Endothelial cell of hepatic sinusoid (primary cell): ENCODE results near the gene ACY1.

ENCODE experiments used
- in situ Hi-C: cut with HindIII; loops from 2 replicates; pipeline ENCODE4 v1.10.0; 2017; ENCODE audit warnings: low sequenced_read_pairs

Gene ACY1

DNA sequence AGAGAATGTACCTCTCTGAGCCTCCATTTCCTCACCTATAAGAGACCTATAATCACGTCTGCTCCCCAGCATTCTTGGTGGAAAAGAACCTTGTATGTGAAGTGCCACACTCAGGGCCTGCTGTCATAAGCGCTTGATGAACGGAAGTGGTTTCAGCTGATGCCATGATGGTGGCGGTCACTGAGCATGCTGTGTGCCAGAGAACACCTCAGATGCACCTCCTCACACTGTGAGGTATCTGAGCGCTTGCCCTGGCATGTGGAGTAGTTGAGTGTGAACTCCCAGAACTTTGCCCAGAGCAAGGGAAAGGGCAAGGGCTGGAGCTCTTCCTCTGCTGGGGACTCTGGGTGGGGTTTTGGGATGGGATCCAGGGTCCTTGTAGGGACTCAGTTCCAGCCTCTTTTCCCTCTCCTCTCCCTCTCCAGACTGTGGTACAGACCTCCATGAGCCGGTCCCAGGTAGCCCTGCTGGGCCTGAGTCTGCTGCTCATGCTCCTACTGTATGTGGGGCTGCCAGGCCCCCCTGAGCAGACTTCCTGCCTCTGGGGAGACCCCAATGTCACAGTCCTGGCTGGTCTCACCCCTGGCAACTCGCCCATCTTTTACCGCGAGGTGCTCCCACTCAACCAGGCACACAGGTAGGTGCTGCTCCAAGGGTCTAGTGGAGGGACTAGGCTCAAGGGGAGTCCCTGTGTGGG, 5.7 kb upstream of the ACY1 start:
- in situ Hi-C loops = no loop called here

GRCh38 chr3:51978143-51978502, 5.2 kb upstream of the ACY1 start:
- in situ Hi-C loops = no loop called here

- in situ Hi-C loops = no loop called here
These were observed 3.1 kb upstream of the ACY1 start for GRCh38 chr3:51980253-51980652.

GRCh38 chr3:51982352-51982837, 940 bp upstream of the ACY1 start:
- in situ Hi-C loops = no loop called here

GRCh38 chr3:51983578-51984268, 388 bp downstream of the ACY1 start:
- in situ Hi-C loops = no loop called here

DNA sequence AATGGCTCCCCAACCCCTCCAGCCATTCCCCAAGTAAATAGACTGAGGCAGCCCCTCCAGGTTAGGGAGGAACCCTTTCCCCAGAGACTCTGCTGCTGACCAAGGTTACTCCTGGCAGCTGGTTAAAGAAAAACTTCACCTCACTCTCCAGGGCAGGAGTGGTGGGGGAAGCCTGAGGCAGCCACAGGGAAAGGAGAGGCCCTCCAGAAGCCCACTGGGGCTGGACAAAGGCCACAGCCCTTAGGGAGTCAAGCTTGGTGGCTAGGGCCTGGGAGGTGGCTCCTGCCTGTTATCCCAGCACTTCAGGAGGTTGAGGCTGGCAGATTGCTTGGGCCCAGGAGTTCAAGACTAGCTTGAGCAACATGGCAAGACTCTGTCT, 923 bp downstream of the ACY1 start:
- in situ Hi-C loops = no loop called here

GRCh38 chr3:51985063-51985462, 1.7 kb downstream of the ACY1 start:
- in situ Hi-C loops = no loop called here

DNA sequence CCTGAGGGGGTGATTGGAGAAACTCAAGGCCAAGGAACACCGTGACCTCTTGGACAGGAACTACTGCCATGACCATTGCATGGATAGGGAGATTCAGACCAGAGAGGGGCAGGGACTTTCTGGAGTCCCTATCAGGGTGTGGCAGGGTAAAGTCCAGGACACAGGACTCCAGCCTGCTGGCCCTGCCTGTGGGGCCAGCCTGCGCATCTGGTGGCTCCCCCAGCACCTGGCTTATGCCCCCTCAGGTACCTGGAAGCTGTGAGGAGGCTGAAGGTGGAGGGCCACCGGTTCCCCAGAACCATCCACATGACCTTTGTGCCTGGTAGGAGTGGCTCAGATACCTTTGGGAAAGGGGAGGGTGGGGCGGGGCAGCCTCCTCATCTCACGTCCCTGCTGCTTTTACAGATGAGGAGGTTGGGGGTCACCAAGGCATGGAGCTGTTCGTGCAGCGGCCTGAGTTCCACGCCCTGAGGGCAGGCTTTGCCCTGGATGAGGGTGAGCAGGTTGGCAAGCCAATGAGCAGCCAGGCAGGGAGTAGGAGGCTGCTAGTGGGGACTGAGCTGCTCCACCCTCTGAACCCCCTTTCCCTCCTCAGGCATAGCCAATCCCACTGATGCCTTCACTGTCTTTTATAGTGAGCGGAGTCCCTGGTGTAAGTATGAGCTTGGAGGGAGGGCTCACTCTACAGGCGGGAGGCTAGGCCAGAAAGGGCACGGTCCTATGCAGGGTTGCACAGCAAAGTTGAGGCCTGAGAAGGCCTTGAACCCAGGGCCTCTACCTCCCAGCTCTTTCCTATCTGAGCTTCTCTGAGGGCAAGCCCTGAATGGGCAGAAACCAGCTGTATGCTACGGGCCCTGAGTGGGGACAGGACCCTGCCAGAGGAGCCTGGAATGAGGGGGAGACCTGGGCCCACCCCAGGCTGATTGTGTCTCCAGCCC, 2.9 kb downstream of the ACY1 start:
- in situ Hi-C loops = no loop called here

- in situ Hi-C loops = no loop called here
These were observed 4.2 kb downstream of the ACY1 start for GRCh38 chr3:51987568-51987967.

GRCh38 chr3:51988286-51989146, 5.2 kb downstream of the ACY1 start:
- in situ Hi-C loops = no loop called here

DNA sequence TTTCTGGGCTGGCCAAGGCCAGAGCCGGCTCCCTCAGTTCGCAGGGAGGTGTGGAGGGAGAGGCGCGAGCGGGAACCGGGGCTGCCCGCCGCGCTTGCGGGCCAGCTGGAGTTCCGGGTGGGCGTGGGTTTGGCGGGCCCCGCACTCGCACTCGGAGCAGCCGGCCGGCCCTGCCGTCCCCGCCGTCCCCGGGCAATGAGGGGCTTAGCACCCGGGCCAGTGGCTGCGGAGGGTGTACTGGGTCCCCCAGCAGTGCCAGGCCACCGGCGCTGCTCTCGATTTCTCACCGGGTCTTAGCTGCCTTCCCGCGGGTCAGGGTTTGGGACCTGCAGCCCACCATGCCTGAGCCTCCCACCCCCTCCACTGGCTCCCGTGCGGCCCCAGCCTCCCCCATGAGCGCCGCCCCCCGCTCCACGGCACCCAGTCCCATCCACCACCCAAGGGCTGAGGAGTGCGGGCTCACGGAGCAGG, 7.2 kb downstream of the ACY1 start:
- in situ Hi-C loops = loop anchor here (5.0 to 10.0 kb wide), 4 partner anchors 46 to 414 kb away; partner anchors contain the start of genes PARP3 and RRP9

DNA sequence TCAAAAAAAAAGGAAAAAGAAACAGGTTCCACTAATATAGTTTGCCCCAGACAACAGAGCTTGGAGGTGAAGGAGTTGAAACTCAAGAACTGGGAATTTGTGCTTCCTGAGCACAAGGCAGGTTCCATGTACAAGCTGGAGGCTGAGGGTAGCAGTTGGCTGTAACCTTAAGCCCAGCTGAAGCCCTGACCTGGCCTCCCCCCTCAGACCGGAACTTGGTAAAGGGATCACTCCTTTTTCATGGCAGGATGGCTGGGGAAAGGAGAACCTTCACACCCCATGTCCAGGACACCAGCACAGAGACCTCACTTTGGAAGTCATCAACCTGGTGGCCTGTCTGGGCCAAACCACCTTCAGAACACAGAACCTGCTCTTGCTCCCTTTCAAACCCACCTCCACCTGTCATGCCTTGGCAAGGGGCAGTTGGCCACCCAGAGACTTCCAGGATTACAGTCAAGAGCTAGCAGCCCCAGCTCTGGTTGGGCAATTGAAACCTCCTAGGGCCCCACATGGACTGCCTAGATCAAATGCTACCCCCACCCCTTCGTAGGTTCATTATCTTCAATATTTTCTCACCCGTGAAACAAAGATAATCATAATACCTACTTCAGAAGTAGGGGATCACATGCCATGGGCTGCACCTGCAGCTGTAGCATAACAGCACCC, 8.8 kb downstream of the ACY1 start:
- in situ Hi-C loops = loop anchor here (5.0 to 10.0 kb wide), 4 partner anchors 47 to 413 kb away; partner anchors contain the start of genes PARP3 and RRP9

GRCh38 chr3:51993657-51994056, 10.3 kb downstream of the ACY1 start:
- in situ Hi-C loops = loop anchor here (5.0 to 10.0 kb wide), 4 partner anchors 49 to 411 kb away; partner anchors contain the start of genes PARP3 and RRP9

GRCh38 chr3:51994530-51994929, 11.2 kb downstream of the ACY1 start:
- in situ Hi-C loops = loop anchor here (5.0 to 10.0 kb wide), 4 partner anchors 50 to 410 kb away; partner anchors contain the start of genes PARP3 and RRP9

GRCh38 chr3:51995346-51996163, 12.2 kb downstream of the ACY1 start, which contains the start of gene RPL29:
Gene RPL29 (minus strand): TSS chr3:51995895. CDS start chr3:51995461, 434 bp downstream.
- in situ Hi-C loops = loop anchor here (5.0 to 10.0 kb wide), 3 partner anchors 51 to 409 kb away; partner anchors contain the start of genes PARP3 and RRP9

DNA sequence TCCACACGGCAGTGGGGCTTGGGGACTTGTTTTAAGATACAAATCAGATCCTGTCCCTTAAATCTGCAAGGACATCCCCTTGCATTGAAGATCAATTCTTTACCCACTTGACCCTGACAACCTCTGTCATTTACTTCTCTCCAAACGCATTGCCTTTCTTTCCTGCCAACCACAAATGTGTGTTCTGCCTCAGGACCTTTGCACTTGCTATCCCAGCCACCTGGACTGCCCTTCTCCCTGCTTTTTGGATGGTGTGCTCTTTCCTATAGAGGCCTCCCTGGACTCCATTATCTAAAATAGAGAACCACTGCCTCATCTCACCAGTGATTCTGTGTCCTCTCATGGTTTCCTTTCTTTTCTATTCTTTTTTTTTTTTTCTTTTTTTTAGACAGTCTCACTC, 13.8 kb downstream of the ACY1 start:
- in situ Hi-C loops = loop anchor here (5.0 to 10.0 kb wide), 3 partner anchors 50 to 408 kb away; partner anchors contain the start of genes PARP3 and RRP9

- in situ Hi-C loops = loop anchor here (5.0 to 10.0 kb wide), 3 partner anchors 49 to 407 kb away; partner anchors contain the start of genes PARP3 and RRP9
These were observed 14.7 kb downstream of the ACY1 start for GRCh38 chr3:51997935-51998596.
